Liver (tissue), 9 donors: ENCODE measurements around the gene TIMM13. TPM values are rescaled to one million over a fixed set of nuclear protein-coding genes. Genes with fewer than 3 reads are reported as not detected.

Experiments used
- DNase-seq: peaks from one replicate; pipeline ENCODE4 v3.0.0-alpha.2; 2017; ENCODE audit warnings: low spot score
- H3K27ac ChIP-seq, 2 donors: one replicate each; pipeline ENCODE4 v1.7.0; 2013; ENCODE audit warnings: inconsistent platforms in 2 of 2, low read length in 2 of 2, control low read depth in 1 of 2, low read depth in 1 of 2, mild to moderate bottlenecking in 1 of 2
- H3K27me3 ChIP-seq, 4 donors: one replicate each; pipeline versions ENCODE4 v1.6.1 to v1.7.0; 2013; ENCODE audit warnings: low read length in 3 of 4, inconsistent platforms in 1 of 4, mild to moderate bottlenecking in 1 of 4, moderate library complexity in 1 of 4; ENCODE audit not compliant: control insufficient read depth in 4 of 4, insufficient read depth in 4 of 4
- H3K36me3 ChIP-seq, 4 donors: one replicate each; pipeline versions ENCODE4 v1.6.1 to v1.7.0; 2013; ENCODE audit warnings: low read length in 3 of 4, mild to moderate bottlenecking in 3 of 4, low read depth in 1 of 4, moderate library complexity in 1 of 4; ENCODE audit not compliant: control insufficient read depth in 4 of 4, insufficient read depth in 3 of 4
- H3K4me1 ChIP-seq, 4 donors: one replicate each; pipeline versions ENCODE4 v1.6.1 to v1.7.0; 2013; ENCODE audit warnings: low read length in 3 of 4, mild to moderate bottlenecking in 3 of 4, moderate library complexity in 1 of 4; ENCODE audit not compliant: control insufficient read depth in 4 of 4, insufficient read depth in 4 of 4
- H3K4me3 ChIP-seq, 3 donors: one replicate each; pipeline versions ENCODE4 v1.6.1 to v1.7.0; 2013; ENCODE audit warnings: low read length in 3 of 3, control low read depth in 1 of 3, low read depth in 1 of 3, mild to moderate bottlenecking in 1 of 3
- H3K9ac ChIP-seq, 2 donors: one replicate each; pipeline ENCODE4 v1.7.0; 2013; ENCODE audit warnings: low read length in 2 of 2, mild to moderate bottlenecking in 2 of 2, moderate library complexity in 2 of 2, control low read depth in 1 of 2, low read depth in 1 of 2
- H3K9me3 ChIP-seq, 4 donors: one replicate each; pipeline versions ENCODE4 v1.6.1 to v1.7.0; 2013; ENCODE audit warnings: low read length in 3 of 4; ENCODE audit not compliant: control insufficient read depth in 4 of 4
- ATF3 ChIP-seq: IDR thresholded peaks from 2 replicates; pipeline ENCODE4 v1.6.1; 2016; ENCODE audit warnings: antibody characterized with exemption
- EGR1 ChIP-seq, 2 donors: IDR thresholded peaks; 2 replicates each; pipeline ENCODE4 v1.6.1; 2016 to 2018; ENCODE audit warnings: antibody characterized with exemption in 2 of 2, low read depth in 2 of 2
- FOXA1 ChIP-seq: IDR thresholded peaks from 2 replicates; pipeline ENCODE4 v1.6.1; 2016; ENCODE audit warnings: antibody characterized with exemption
- FOXA2 ChIP-seq: IDR thresholded peaks from 2 replicates; pipeline ENCODE4 v1.6.1; 2016; ENCODE audit warnings: antibody characterized with exemption
- GABPA ChIP-seq, 2 donors: IDR thresholded peaks in 1 of 2; conservative IDR thresholded peaks in 1 of 2; 2 replicates each; pipeline ENCODE4 v1.6.1; 2016; ENCODE audit warnings: antibody characterized with exemption in 2 of 2, mild to moderate bottlenecking in 1 of 2, moderate library complexity in 1 of 2
- HNF4A ChIP-seq, 2 donors: conservative IDR thresholded peaks; 2 replicates each; pipeline ENCODE4 v1.6.1; 2016; ENCODE audit warnings: antibody characterized with exemption in 2 of 2, mild to moderate bottlenecking in 2 of 2
- HNF4G ChIP-seq: IDR thresholded peaks from 2 replicates; pipeline ENCODE4 v1.6.1; 2016; ENCODE audit warnings: antibody characterized with exemption
- JUND ChIP-seq, 2 donors: IDR thresholded peaks; 2 replicates each; pipeline ENCODE4 v1.6.1; 2016; ENCODE audit warnings: antibody characterized with exemption in 2 of 2
- NR2F2 ChIP-seq: IDR thresholded peaks from 2 replicates; pipeline ENCODE4 v1.6.1; 2016; ENCODE audit warnings: antibody characterized with exemption
- RAD21 ChIP-seq, 2 donors: IDR thresholded peaks; 2 replicates each; pipeline ENCODE4 v1.6.1; 2016; ENCODE audit warnings: antibody characterized with exemption in 2 of 2, mild to moderate bottlenecking in 2 of 2
- REST ChIP-seq: IDR thresholded peaks from 2 replicates; pipeline ENCODE4 v1.6.1; 2016; ENCODE audit warnings: antibody characterized with exemption, mild to moderate bottlenecking
- RXRA ChIP-seq, 2 donors: IDR thresholded peaks; 2 replicates each; pipeline ENCODE4 v1.6.1; 2017 to 2018; ENCODE audit warnings: antibody characterized with exemption in 2 of 2, mild to moderate bottlenecking in 1 of 2
- SP1 ChIP-seq: IDR thresholded peaks from 2 replicates; pipeline ENCODE4 v1.6.1; 2018; ENCODE audit warnings: antibody characterized with exemption, mild to moderate bottlenecking
- TAF1 ChIP-seq: conservative IDR thresholded peaks from 2 replicates; pipeline ENCODE4 v1.6.1; 2016; ENCODE audit warnings: antibody characterized with exemption, mild to moderate bottlenecking
- YY1 ChIP-seq: IDR thresholded peaks from 2 replicates; pipeline ENCODE4 v1.6.1; 2016; ENCODE audit warnings: antibody characterized with exemption, mild to moderate bottlenecking
- ZBTB33 ChIP-seq: IDR thresholded peaks from 2 replicates; pipeline ENCODE4 v1.6.1; 2016; ENCODE audit warnings: antibody characterized with exemption
- WGBS: extraction: QIAGEN DNeasy Blood & Tissue Kit; methylation state at CpG from one replicate; pipeline ENCODE4 v1.1.7; 2013; 5-methylcytosine and 5-hydroxymethylcytosine counted together
- polyA plus RNA-seq, 2 donors: library from polyadenylated mRNA; stranded (reverse) in 1 of 2; unstranded in 1 of 2; fragments of 200-250 nt in 1 of 2; fragments of >200 nt in 1 of 2; fragmentation: Nextera tagmentation in 1 of 2; extraction: Ambion mirVana in 1 of 2; gene quantifications; one replicate each; pipeline versions ENCODE4 v1.2.1 to v1.2.3, GENCODE V29; 2013 to 2015
- total RNA-seq, 2 donors: library from RNA; depleted of rRNA; stranded (reverse); fragments of >200 nt; gene quantifications; one replicate each; pipeline ENCODE4 v1.2.3, GENCODE V29; 2014
- donor health status: healthy.
- donor health status: healthy.
- donor health status: healthy.
- donor health status: healthy.
- donor health status: healthy.

TIMM13 gene
- total and polyA plus RNA-seq, 4 donors, result 21.6 to 137 (median 43.4) TPM

GRCh38 chr19:2423915-2424685 is 3.3 kb downstream of the TIMM13 start:
- no peak for TF ChIP-seq JUND (IDR thresholded peaks at IDR 0.05)
- no peak for TF ChIP-seq REST
- TF ChIP-seq ATF3, result no peak
- no peak for TF ChIP-seq NR2F2
- no peak for TF ChIP-seq ZBTB33
- TF ChIP-seq RXRA (IDR thresholded peaks at IDR 0.05), result no peak
- TF ChIP-seq YY1, result no peak
- TF ChIP-seq FOXA2, result no peak
- no peak for TF ChIP-seq HNF4A (conservative IDR thresholded peaks at IDR 0.05)
- TF ChIP-seq HNF4G, result no peak
- no peak for TF ChIP-seq TAF1
- no peak overlapping the region for H3K27ac ChIP-seq
- no peak overlapping the region for H3K4me3 ChIP-seq
- no peaks in the 10 kb centered on the region for H3K9me3 ChIP-seq
- 92% methylated on average over 46 of the region's 46 CpGs for WGBS
- H3K36me3 ChIP-seq, result peaks cover 0 to 5% (median 1%) of the 10 kb centered on the region in 4 donors
- H3K4me1 ChIP-seq, result peaks cover 10 to 27% (median 22%) of the 10 kb centered on the region in 4 donors
- DNase-seq, result no peak
- no peaks in the 10 kb centered on the region for H3K27me3 ChIP-seq
- no peak overlapping the region for H3K9ac ChIP-seq

- no peak overlapping the region for H3K27ac ChIP-seq
- H3K36me3 ChIP-seq, result peaks cover 0 to 5% (median 1%) of the 10 kb centered on the region in 4 donors
- 84% methylated on average over 19 of the region's 19 CpGs for WGBS
- no peaks in the 10 kb centered on the region for H3K27me3 ChIP-seq
- H3K9ac ChIP-seq, result no peak overlapping the region
- DNase-seq, result no peak
- H3K9me3 ChIP-seq, result no peaks in the 10 kb centered on the region
- H3K4me3 ChIP-seq, result no peak overlapping the region
- peaks cover 8 to 23% (median 20%) of the 10 kb centered on the region in 4 donors for H3K4me1 ChIP-seq
- TF ChIP-seq YY1 (no peak), REST (no peak), RXRA (IDR thresholded peaks at IDR 0.05) (no peak), FOXA1 (no peak), EGR1 (IDR thresholded peaks at IDR 0.05; ENCODE audit: low read depth in 2 of 2) (no peak), HNF4A (conservative IDR thresholded peaks at IDR 0.05) (no peak), ATF3 (no peak), TAF1 (no peak), SP1 (no peak), FOXA2 (no peak), RAD21 (IDR thresholded peaks at IDR 0.05) (no peak), JUND (IDR thresholded peaks at IDR 0.05) (no peak), HNF4G (no peak), ZBTB33 (no peak), GABPA (IDR thresholded peaks at IDR 0.05 in 1 of 2, conservative IDR thresholded peaks at IDR 0.05 in 1 of 2) (no peak)
Observed at GRCh38 chr19:2423071-2423914, 4.1 kb downstream of the TIMM13 start.
